H1 (cell line): ENCODE measurements around the gene SPINT2. TPM values are rescaled to one million over a fixed set of nuclear protein-coding genes. Genes with fewer than 3 reads are reported as not detected.

Experiments
- CTCF ChIA-PET: fragments of 300-600 bp; sonication (Branson Sonifier 250); formaldehyde crosslinking; loops from one replicate; lab custom pipeline; 2021; ENCODE audit not compliant: partially characterized antibody; lab: Charles Lee
- POLR2A ChIA-PET: fragments of 300-600 bp; sonication (Branson Sonifier 250); formaldehyde crosslinking; loops from one replicate; lab custom pipeline; 2021; ENCODE audit warnings: inconsistent platforms; ENCODE audit not compliant: partially characterized antibody; lab: Charles Lee
- DNase-seq, 2 experiments: peaks; one replicate each; pipeline versions ENCODE4 v3.0.0 to v3.0.0-alpha.2; 2010 to 2022; ENCODE audit warnings: low spot score in 2 of 2, low read depth in 1 of 2, mixed read lengths in 1 of 2
- FAIRE-seq: peaks from 2 replicates; lab custom pipeline; 2011; peaks lifted over from hg19 to GRCh38; lab: Jason Lieb, UNC
- H2AFZ ChIP-seq: 2 replicates; pipeline ENCODE4 v1.8.1; 2012; ENCODE audit warnings: low read length, inconsistent platforms
- H2AK5ac ChIP-seq: 2 replicates; pipeline ENCODE4 v1.6.1; 2013; ENCODE audit warnings: low read depth, low read length
- H2BK120ac ChIP-seq: replicated peaks from 2 replicates; pipeline ENCODE3; 2013; ENCODE audit warnings: low read depth, low read length, inconsistent platforms
- H2BK12ac ChIP-seq: 2 replicates; pipeline ENCODE4 v1.6.1; 2013; ENCODE audit warnings: low read depth, low read length
- H2BK15ac ChIP-seq: 2 replicates; pipeline ENCODE4 v1.6.1; 2013; ENCODE audit warnings: low read length
- H2BK20ac ChIP-seq: 2 replicates; pipeline ENCODE4 v1.6.1; 2013; ENCODE audit warnings: low read length
- H2BK5ac ChIP-seq: 2 replicates; pipeline ENCODE4 v1.6.1; 2013; ENCODE audit warnings: low read depth, low read length
- H3K14ac ChIP-seq: 2 replicates; pipeline ENCODE4 v1.6.1; 2013; ENCODE audit warnings: inconsistent platforms; ENCODE audit not compliant: insufficient read length
- H3K18ac ChIP-seq: 2 replicates; pipeline ENCODE4 v1.6.1; 2013; ENCODE audit warnings: low read length; ENCODE audit errors: extremely low read depth
- H3K23ac ChIP-seq: 2 replicates; pipeline ENCODE4 v1.6.1; 2013; ENCODE audit warnings: inconsistent platforms; ENCODE audit not compliant: insufficient read length
- H3K23me2 ChIP-seq: 2 replicates; pipeline ENCODE4 v1.6.1; 2013; ENCODE audit warnings: low read depth, low read length
- H3K27ac ChIP-seq: 2 replicates; pipeline ENCODE4 v1.6.1; 2011; ENCODE audit warnings: low read depth, low read length, inconsistent platforms
- H3K27me3 ChIP-seq, 4 experiments: replicated peaks in 1 of 4; 1 replicate in 1 of 4; 2 replicates in 3 of 4; pipeline versions ENCODE4 v1.6.1 to v1.8.1; 2011 to 2013; ENCODE audit warnings: low read length in 3 of 4, mild to moderate bottlenecking in 3 of 4, inconsistent platforms in 2 of 4, mixed read lengths in 2 of 4, moderate library complexity in 1 of 4; ENCODE audit not compliant: control insufficient read depth in 3 of 4, insufficient read depth in 3 of 4; ENCODE audit errors: extremely low read depth in 1 of 4
- H3K36me3 ChIP-seq, 4 experiments: 2 replicates each; pipeline versions ENCODE4 v1.6.1 to v1.8.1; 2011 to 2013; ENCODE audit warnings: mild to moderate bottlenecking in 4 of 4, low read length in 3 of 4, moderate library complexity in 2 of 4, control low read depth in 1 of 4, inconsistent platforms in 1 of 4; ENCODE audit not compliant: insufficient read depth in 4 of 4, control insufficient read depth in 2 of 4
- H3K4ac ChIP-seq: replicated peaks from 2 replicates; pipeline ENCODE3; 2013; ENCODE audit warnings: low read length, low read depth, mixed read lengths, inconsistent platforms; ENCODE audit not compliant: insufficient read length
- H3K4me1 ChIP-seq, 4 experiments: replicated peaks in 1 of 4; 1 replicate in 1 of 4; 2 replicates in 3 of 4; pipeline versions ENCODE4 v1.6.1 to v1.8.1; 2011 to 2013; ENCODE audit warnings: low read length in 3 of 4, inconsistent platforms in 2 of 4, mixed read lengths in 1 of 4; ENCODE audit not compliant: insufficient read depth in 4 of 4, control insufficient read depth in 3 of 4
- H3K4me2 ChIP-seq, 2 experiments: 2 replicates each; pipeline versions ENCODE4 v1.6.1 to v1.8.1; 2011 to 2013; ENCODE audit warnings: low read depth in 2 of 2, low read length in 2 of 2, control low read depth in 1 of 2, inconsistent platforms in 1 of 2, mild to moderate bottlenecking in 1 of 2; ENCODE audit not compliant: insufficient read depth in 1 of 2
- H3K4me3 ChIP-seq, 4 experiments: fragments of 200-600, 300-600 bp in 1 of 4; sonication (generic), shearing (Covaris generic), sonication (Bioruptor Twin) in 1 of 4; 2 replicates each; pipeline versions ENCODE4 v1.5.1 to v1.8.1; 2011 to 2016; ENCODE audit warnings: low read length in 4 of 4, low read depth in 3 of 4, control low read depth in 2 of 4, inconsistent platforms in 2 of 4, mild to moderate bottlenecking in 2 of 4, mixed read lengths in 1 of 4, moderate library complexity in 1 of 4; ENCODE audit not compliant: insufficient read depth in 2 of 4; ENCODE audit errors: extremely low read depth in 1 of 4
- H3K56ac ChIP-seq: replicated peaks from 2 replicates; pipeline ENCODE3; 2013; ENCODE audit warnings: low read depth, mild to moderate bottlenecking, mixed read lengths, low read length, inconsistent platforms; ENCODE audit not compliant: insufficient read length
- H3K79me1 ChIP-seq: 2 replicates; pipeline ENCODE4 v1.6.1; 2013; ENCODE audit warnings: low read depth, low read length, control low read depth
- H3K79me2 ChIP-seq, 2 experiments: 2 replicates each; pipeline versions ENCODE4 v1.6.1 to v1.8.1; 2012 to 2013; ENCODE audit warnings: low read length in 2 of 2, mild to moderate bottlenecking in 2 of 2, inconsistent platforms in 1 of 2; ENCODE audit not compliant: insufficient read depth in 2 of 2, control insufficient read depth in 1 of 2
- H3K9ac ChIP-seq, 4 experiments: replicated peaks in 1 of 4; 1 replicate in 1 of 4; 2 replicates in 3 of 4; pipeline versions ENCODE4 v1.6.1 to v1.8.1; 2011 to 2013; ENCODE audit warnings: low read depth in 3 of 4, low read length in 3 of 4, control low read depth in 2 of 4, mild to moderate bottlenecking in 2 of 4, moderate library complexity in 2 of 4, inconsistent platforms in 1 of 4; ENCODE audit errors: extremely low read depth in 1 of 4
- H3K9me3 ChIP-seq, 2 experiments: 2 replicates each; pipeline versions ENCODE4 v1.6.1 to v1.8.1; 2012 to 2013; ENCODE audit warnings: mild to moderate bottlenecking in 2 of 2, moderate library complexity in 2 of 2, control low read depth in 1 of 2, inconsistent platforms in 1 of 2, low read depth in 1 of 2, low read length in 1 of 2, mixed read lengths in 1 of 2; ENCODE audit not compliant: insufficient read depth in 2 of 2
- H4K20me1 ChIP-seq, 2 experiments: replicated peaks in 1 of 2; 2 replicates each; pipeline versions ENCODE3 to v1.8.1; 2011 to 2013; ENCODE audit warnings: inconsistent platforms in 2 of 2, low read length in 2 of 2, mild to moderate bottlenecking in 1 of 2; ENCODE audit not compliant: insufficient read depth in 2 of 2, control insufficient read depth in 1 of 2
- H4K5ac ChIP-seq: 2 replicates; pipeline ENCODE4 v1.6.1; 2013; ENCODE audit warnings: low read length, low read depth, mixed read lengths, inconsistent platforms; ENCODE audit not compliant: insufficient read length
- H4K8ac ChIP-seq: 2 replicates; pipeline ENCODE4 v1.8.0; 2013; ENCODE audit warnings: mild to moderate bottlenecking, moderate library complexity, low read length, inconsistent platforms; ENCODE audit not compliant: insufficient read depth; ENCODE audit errors: extremely low read depth
- H4K91ac ChIP-seq: replicated peaks from 2 replicates; pipeline ENCODE3; 2013; ENCODE audit warnings: low read length, mixed read lengths, inconsistent platforms; ENCODE audit not compliant: insufficient read length
- BACH1 ChIP-seq: IDR thresholded peaks from 2 replicates; pipeline ENCODE4 v1.6.1; 2012; ENCODE audit warnings: low read length, improper control_type of control experiment
- BRCA1 ChIP-seq: IDR thresholded peaks from 2 replicates; pipeline ENCODE4 v1.6.1; 2012; ENCODE audit warnings: low read depth, low read length, improper control_type of control experiment
- CBX8 ChIP-seq: fragments of 300-800, 300-1000 bp; sonication (generic); IDR thresholded peaks from 2 replicates; pipeline ENCODE4 v1.7.1; 2016; ENCODE audit warnings: low read depth, low read length, borderline replicate concordance
- CTBP2 ChIP-seq: IDR thresholded peaks from 2 replicates; pipeline ENCODE4 v1.7.0; 2011; ENCODE audit warnings: borderline replicate concordance, mild to moderate bottlenecking, moderate library complexity, mixed read lengths, low read length; ENCODE audit not compliant: insufficient read depth, insufficient read length
- EGR1 ChIP-seq: IDR thresholded peaks from 2 replicates; pipeline ENCODE4 v1.6.1; 2011; ENCODE audit warnings: low read depth, low read length, borderline replicate concordance
- HDAC6 ChIP-seq: IDR thresholded peaks from one replicate; pipeline ENCODE4 v1.7.1; 2012; ENCODE audit warnings: low read depth, mild to moderate bottlenecking, inconsistent platforms, low read length, moderate library complexity
- NANOG ChIP-seq: IDR thresholded peaks from 2 replicates; pipeline ENCODE4 v1.6.1; 2011; ENCODE audit warnings: low read length, low read depth, mild to moderate bottlenecking, inconsistent platforms; ENCODE audit not compliant: insufficient read depth, poor library complexity, severe bottlenecking
- PHF8 ChIP-seq: fragments of 200-600 bp; sonication (generic); conservative IDR thresholded peaks from 2 replicates; pipeline ENCODE4 v1.7.1; 2012; ENCODE audit warnings: low read depth, mild to moderate bottlenecking, inconsistent platforms, low read length, moderate library complexity
- RBBP5 ChIP-seq: IDR thresholded peaks from 2 replicates; pipeline ENCODE4 v1.7.1; 2012; ENCODE audit warnings: low read depth, mild to moderate bottlenecking, inconsistent platforms, low read length, moderate library complexity, borderline replicate concordance
- TAF1 ChIP-seq: IDR thresholded peaks from 2 replicates; pipeline ENCODE4 v1.6.1; 2011; ENCODE audit warnings: mild to moderate bottlenecking, low read depth, low read length
- WGBS, 2 experiments: shearing (Covaris generic) in 1 of 2; methylation state at CpG; one replicate each; pipeline versions ENCODE4 v1.1.6 to v1.1.7; 2013 to 2015; ENCODE audit warnings: low lambda C conversion rate in 2 of 2, mixed read lengths in 2 of 2, inconsistent platforms in 1 of 2, low coverage in 1 of 2, missing lambda C conversion rate in 1 of 2; ENCODE audit not compliant: insufficient replicate concordance in 2 of 2, insufficient coverage in 1 of 2, insufficient read length in 1 of 2; ENCODE audit errors: extremely low coverage in 1 of 2, missing lambda C conversion rate in 1 of 2; 5-methylcytosine and 5-hydroxymethylcytosine counted together
- polyA plus RNA-seq, 7 experiments: library from polyadenylated mRNA; depleted of rRNA in 3 of 7; stranded (reverse) in 5 of 7; unstranded in 2 of 7; fragments of >200 nt in 5 of 7; fragments of 200-250 nt in 2 of 7; gene quantifications; 1 replicate in 5 of 7; 2 replicates in 1 of 7; 4 replicates in 1 of 7; pipeline versions ENCODE4 v1.2.1 to v1.2.3, GENCODE V29; 2011 to 2013; ENCODE audit warnings: missing spikeins in 2 of 7, mixed read lengths in 2 of 7
- total RNA-seq: library from RNA; stranded (reverse); fragmentation: NEBNext Ultra II Directional; extraction: Animal tissue kit (Norgen Biotek cat#: 25700); gene quantifications from 2 replicates; pipeline ENCODE4 v1.2.1, GENCODE V29; 2021
- TF ChIP-seq, protein P1 (sequence below): IDR thresholded peaks from 2 replicates; pipeline ENCODE4 v1.6.1; 2012; ENCODE audit warnings: inconsistent platforms

The SPINT2 gene
- total and polyA plus RNA-seq, 2 of the 8 experiments (the other 6 are each of a cell fraction or from before 2014, with no cell fraction given) = 294 to 296 TPM

DNA sequence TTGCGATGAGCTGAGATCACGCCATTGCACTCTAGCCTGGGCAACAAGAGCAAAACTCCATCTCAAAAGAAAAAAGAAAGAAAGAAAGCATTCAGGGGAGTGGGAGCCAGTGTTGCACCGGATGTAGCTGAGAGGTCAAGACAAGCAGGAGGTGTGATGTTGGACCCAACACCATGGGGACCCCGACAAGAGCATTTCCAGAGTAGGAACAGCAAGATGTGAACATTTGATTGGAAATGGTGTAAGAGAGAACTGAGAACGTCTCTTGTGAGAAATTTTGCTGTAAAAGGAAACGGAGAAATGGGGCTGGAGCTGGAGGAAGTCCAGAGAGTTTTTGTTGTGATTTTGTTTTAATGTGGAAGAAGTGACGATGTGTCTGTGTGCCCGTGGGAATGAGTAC lies 24.6 kb upstream of the SPINT2 start:
- Histone ChIP-seq H3K27ac (no peak overlapping the region), H3K56ac (no peak overlapping the region), H3K4ac (no peak overlapping the region), H4K8ac (no peak overlapping the region), H4K91ac (no peak overlapping the region), H3K27me3 (no peaks in the 10 kb centered on the region; a peak in 2 of 7 replicates), H2AK5ac (no peak overlapping the region), H4K5ac (no peak overlapping the region), H2BK120ac (no peak overlapping the region), H3K18ac (no peak overlapping the region), H3K9me3 (no peaks in the 10 kb centered on the region), H2BK15ac (no peak overlapping the region), H3K79me2 (no peaks in the 10 kb centered on the region), H3K79me1 (no peaks in the 10 kb centered on the region), H2BK5ac (no peak overlapping the region), H3K23ac (no peak overlapping the region), H3K9ac (no peak overlapping the region), H3K4me2 (no peak overlapping the region), H3K4me1 (peaks cover 0 to 3% (median 2%) of the 10 kb centered on the region in 4 experiments; a peak in 2 of 7 replicates), H2AFZ (no peak overlapping the region), H2BK20ac (no peak overlapping the region), H3K23me2 (no peaks in the 10 kb centered on the region), H2BK12ac (no peak overlapping the region), H3K36me3 (no peaks in the 10 kb centered on the region), H4K20me1 (no peaks in the 10 kb centered on the region), H3K14ac (no peak overlapping the region), H3K4me3 (no peak overlapping the region)
- TF ChIP-seq CBX8 (no peak), PHF8 (no peak), RBBP5 (no peak), EGR1 (no peak), BRCA1 (no peak), CTBP2 (no peak), BACH1 (no peak), TAF1 (no peak), NANOG (no peak), HDAC6 (no peak)
- TF ChIP-seq, protein P1, sequence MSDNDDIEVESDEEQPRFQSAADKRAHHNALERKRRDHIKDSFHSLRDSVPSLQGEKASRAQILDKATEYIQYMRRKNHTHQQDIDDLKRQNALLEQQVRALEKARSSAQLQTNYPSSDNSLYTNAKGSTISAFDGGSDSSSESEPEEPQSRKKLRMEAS = no peak
- DNase-seq = no peak
- POLR2A ChIA-PET = interaction anchor here (0.6 to 1.3 kb wide), 4 partner anchors 12 to 58 kb away, joined by 3 to 5 read pairs (median 4); partner anchors contain the start of gene SPINT2
- CTCF ChIA-PET = interaction anchor here (0.7 to 9.5 kb wide), 10 partner anchors 9 to 197 kb away, joined by 3 to 124 read pairs (median 4); partner anchors contain the start of genes CATSPERG, FAM98C and PPP1R14A
- 84 to 100% methylated on average over 1 to 8 of the region's 8 CpGs for WGBS, 2 experiments
- FAIRE-seq = no peak
